Measurements from ENCODE around the gene TRIM14. TPM values are rescaled to one million over a fixed set of nuclear protein-coding genes. Genes with fewer than 3 reads are reported as not detected.

Gene TRIM14
- total and polyA plus RNA-seq, 10 of the 15 experiments (the other 5 are each of a cell fraction or from before 2014, with no cell fraction given): 8.6 to 53.3 (median 35.7) TPM

DNA sequence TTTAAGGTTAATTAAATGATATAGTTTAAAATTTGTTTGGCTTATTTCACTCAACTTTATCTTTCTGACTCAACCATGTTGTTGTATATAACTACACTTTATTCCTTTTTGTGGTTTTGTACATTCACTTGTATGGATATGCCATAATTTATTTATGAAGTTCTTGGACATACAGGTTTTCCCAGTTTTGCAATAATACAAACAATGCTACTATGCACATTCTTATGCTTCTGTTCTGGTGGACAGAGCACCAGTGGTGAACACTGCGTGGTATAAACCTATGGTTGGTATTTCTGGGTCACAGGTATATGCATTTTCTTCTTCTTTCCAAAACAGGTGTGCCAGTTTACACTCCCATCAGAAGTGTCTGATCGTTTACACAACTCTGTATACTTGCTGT lies 35.7 kb upstream of the TRIM14 start:
- H3K4me3 ChIP-seq: no peak overlapping the region
- intact Hi-C loops (cut with micrococcal nuclease; ENCODE audit: unreplicated experiment) (no loop called here), in situ Hi-C loops (cut with MboI) (no loop called here)
- CTCF ChIA-PET: interaction anchor here (0.6 kb wide), 1 partner anchor 34 kb away, joined by 4 read pairs; no protein-coding TSS in a partner anchor
- ATAC-seq: no peak
- H3K9me3 ChIP-seq (replicated peaks; ENCODE audit: control insufficient read depth, insufficient read depth, low read length): no peaks in the 10 kb centered on the region
- no peak overlapping the region for H3K27ac ChIP-seq (ENCODE audit: control insufficient read depth, insufficient read depth)
- POLR2A ChIA-PET: no interaction called here
- no TSS peak for BruUV-seq (replicated peaks)
- FAIRE-seq: no peak
- RAD21 ChIA-PET (ENCODE audit: unreplicated experiment): no interaction called here
- no peak overlapping the region for H3K9ac ChIP-seq (ENCODE audit: control insufficient read depth, insufficient read depth, low read length)
- no peak for DNase-seq (ENCODE audit: low read depth, low spot score)
- no peaks in the 10 kb centered on the region for H3K79me2 ChIP-seq (ENCODE audit: control insufficient read depth, insufficient read depth, low read length)
- no peaks in the 10 kb centered on the region for H3K36me3 ChIP-seq (ENCODE audit: control insufficient read depth in 2 of 2, insufficient read depth in 2 of 2, low read length in 1 of 2)
- 88% methylated on average over 2 of the region's 2 CpGs for WGBS (ENCODE audit: insufficient coverage, insufficient replicate concordance, low lambda C conversion rate, missing lambda C conversion rate)
- H3K27me3 ChIP-seq (replicated peaks in 1 of 2; ENCODE audit: control insufficient read depth in 2 of 2, insufficient read depth in 2 of 2, low read length in 1 of 2): no peaks in the 10 kb centered on the region
- no peak overlapping the region for H3K4me2 ChIP-seq (ENCODE audit: control insufficient read depth, insufficient read depth)
- no peak overlapping the region for H2AFZ ChIP-seq (ENCODE audit: control insufficient read depth, low read depth, low read length)
- H3K4me1 ChIP-seq (ENCODE audit: control insufficient read depth, insufficient read depth, low read length): no peaks in the 10 kb centered on the region
- SMC1A ChIA-PET (ENCODE audit: uncharacterized antibody, unreplicated experiment): interaction anchor here (0.6 to 1.0 kb wide), 2 partner anchors 13 to 59 kb away, joined by 3 to 5 read pairs; no protein-coding TSS in a partner anchor
- no peaks in the 10 kb centered on the region for H4K20me1 ChIP-seq (ENCODE audit: control insufficient read depth, insufficient read depth)
- TF ChIP-seq FOXK2 (IDR thresholded peaks at IDR 0.05): no peak
- TF ChIP-seq NBN (IDR thresholded peaks at IDR 0.05): no peak
- TF ChIP-seq, protein P1, sequence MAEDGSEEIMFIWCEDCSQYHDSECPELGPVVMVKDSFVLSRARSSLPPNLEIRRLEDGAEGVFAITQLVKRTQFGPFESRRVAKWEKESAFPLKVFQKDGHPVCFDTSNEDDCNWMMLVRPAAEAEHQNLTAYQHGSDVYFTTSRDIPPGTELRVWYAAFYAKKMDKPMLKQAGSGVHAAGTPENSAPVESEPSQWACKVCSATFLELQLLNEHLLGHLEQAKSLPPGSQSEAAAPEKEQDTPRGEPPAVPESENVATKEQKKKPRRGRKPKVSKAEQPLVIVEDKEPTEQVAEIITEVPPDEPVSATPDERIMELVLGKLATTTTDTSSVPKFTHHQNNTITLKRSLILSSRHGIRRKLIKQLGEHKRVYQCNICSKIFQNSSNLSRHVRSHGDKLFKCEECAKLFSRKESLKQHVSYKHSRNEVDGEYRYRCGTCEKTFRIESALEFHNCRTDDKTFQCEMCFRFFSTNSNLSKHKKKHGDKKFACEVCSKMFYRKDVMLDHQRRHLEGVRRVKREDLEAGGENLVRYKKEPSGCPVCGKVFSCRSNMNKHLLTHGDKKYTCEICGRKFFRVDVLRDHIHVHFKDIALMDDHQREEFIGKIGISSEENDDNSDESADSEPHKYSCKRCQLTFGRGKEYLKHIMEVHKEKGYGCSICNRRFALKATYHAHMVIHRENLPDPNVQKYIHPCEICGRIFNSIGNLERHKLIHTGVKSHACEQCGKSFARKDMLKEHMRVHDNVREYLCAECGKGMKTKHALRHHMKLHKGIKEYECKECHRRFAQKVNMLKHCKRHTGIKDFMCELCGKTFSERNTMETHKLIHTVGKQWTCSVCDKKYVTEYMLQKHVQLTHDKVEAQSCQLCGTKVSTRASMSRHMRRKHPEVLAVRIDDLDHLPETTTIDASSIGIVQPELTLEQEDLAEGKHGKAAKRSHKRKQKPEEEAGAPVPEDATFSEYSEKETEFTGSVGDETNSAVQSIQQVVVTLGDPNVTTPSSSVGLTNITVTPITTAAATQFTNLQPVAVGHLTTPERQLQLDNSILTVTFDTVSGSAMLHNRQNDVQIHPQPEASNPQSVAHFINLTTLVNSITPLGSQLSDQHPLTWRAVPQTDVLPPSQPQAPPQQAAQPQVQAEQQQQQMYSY (CRISPR knock-in tag; IDR thresholded peaks at IDR 0.05): no peak
- TF ChIP-seq, protein P2, sequence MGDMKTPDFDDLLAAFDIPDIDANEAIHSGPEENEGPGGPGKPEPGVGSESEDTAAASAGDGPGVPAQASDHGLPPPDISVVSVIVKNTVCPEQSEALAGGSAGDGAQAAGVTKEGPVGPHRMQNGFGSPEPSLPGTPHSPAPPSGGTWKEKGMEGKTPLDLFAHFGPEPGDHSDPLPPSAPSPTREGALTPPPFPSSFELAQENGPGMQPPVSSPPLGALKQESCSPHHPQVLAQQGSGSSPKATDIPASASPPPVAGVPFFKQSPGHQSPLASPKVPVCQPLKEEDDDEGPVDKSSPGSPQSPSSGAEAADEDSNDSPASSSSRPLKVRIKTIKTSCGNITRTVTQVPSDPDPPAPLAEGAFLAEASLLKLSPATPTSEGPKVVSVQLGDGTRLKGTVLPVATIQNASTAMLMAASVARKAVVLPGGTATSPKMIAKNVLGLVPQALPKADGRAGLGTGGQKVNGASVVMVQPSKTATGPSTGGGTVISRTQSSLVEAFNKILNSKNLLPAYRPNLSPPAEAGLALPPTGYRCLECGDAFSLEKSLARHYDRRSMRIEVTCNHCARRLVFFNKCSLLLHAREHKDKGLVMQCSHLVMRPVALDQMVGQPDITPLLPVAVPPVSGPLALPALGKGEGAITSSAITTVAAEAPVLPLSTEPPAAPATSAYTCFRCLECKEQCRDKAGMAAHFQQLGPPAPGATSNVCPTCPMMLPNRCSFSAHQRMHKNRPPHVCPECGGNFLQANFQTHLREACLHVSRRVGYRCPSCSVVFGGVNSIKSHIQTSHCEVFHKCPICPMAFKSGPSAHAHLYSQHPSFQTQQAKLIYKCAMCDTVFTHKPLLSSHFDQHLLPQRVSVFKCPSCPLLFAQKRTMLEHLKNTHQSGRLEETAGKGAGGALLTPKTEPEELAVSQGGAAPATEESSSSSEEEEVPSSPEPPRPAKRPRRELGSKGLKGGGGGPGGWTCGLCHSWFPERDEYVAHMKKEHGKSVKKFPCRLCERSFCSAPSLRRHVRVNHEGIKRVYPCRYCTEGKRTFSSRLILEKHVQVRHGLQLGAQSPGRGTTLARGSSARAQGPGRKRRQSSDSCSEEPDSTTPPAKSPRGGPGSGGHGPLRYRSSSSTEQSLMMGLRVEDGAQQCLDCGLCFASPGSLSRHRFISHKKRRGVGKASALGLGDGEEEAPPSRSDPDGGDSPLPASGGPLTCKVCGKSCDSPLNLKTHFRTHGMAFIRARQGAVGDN (IDR thresholded peaks at IDR 0.05): no peak
- no peak for TF ChIP-seq WRNIP1 (IDR thresholded peaks at IDR 0.05; ENCODE audit: borderline replicate concordance, low read depth, low read length)
- TF ChIP-seq ZZZ3 (IDR thresholded peaks at IDR 0.05; ENCODE audit: control insufficient read depth, insufficient read length, low read depth): no peak
